HEK293 (cell line): Measurements from ENCODE around the gene PGPEP1.

Experiments
- CTCF ChIA-PET: fragments of 350-600 bp; formaldehyde crosslinking; extraction: SDS; loops from one replicate; lab custom pipeline; 2021; ENCODE audit warnings: antibody characterized with exemption; lab: Yijun Ruan, JAX
- POLR2A ChIA-PET: fragments of 300-600 bp; formaldehyde crosslinking; extraction: SDS; loops from one replicate; lab custom pipeline; 2020; ENCODE audit warnings: antibody characterized with exemption, inconsistent platforms; lab: Yijun Ruan, JAX
- H3K27ac ChIP-seq: fragments of 200-500 bp; sonication (Bioruptor generic); 2 replicates; pipeline ENCODE4 v1.5.1; 2014; ENCODE audit warnings: low read depth, low read length, control low read depth, inconsistent platforms; ENCODE audit errors: extremely low read depth
- H3K36me3 ChIP-seq, 2 experiments: fragments of 200-500 bp in 1 of 2; sonication (Bioruptor generic) in 1 of 2; 1 replicate in 1 of 2; 2 replicates in 1 of 2; pipeline ENCODE4 v1.5.1; 2014 to 2017; ENCODE audit warnings: inconsistent platforms in 2 of 2, low read length in 2 of 2; ENCODE audit not compliant: control insufficient read depth in 2 of 2, insufficient read depth in 1 of 2
- H3K4me1 ChIP-seq: fragments of 200-500 bp; sonication (Bioruptor generic); 2 replicates; pipeline ENCODE4 v1.5.1; 2014; ENCODE audit warnings: mild to moderate bottlenecking, low read length, inconsistent platforms; ENCODE audit not compliant: control insufficient read depth, insufficient read depth
- H3K4me3 ChIP-seq: 2 replicates; pipeline ENCODE4 v1.5.1; 2011; ENCODE audit warnings: low read depth, mild to moderate bottlenecking, control low read depth, low read length, moderate library complexity
- H3K9me3 ChIP-seq: fragments of 200-500 bp; sonication (Bioruptor generic); 2 replicates; pipeline ENCODE4 v1.5.1; 2014; ENCODE audit warnings: low read depth, low read length, inconsistent platforms; ENCODE audit not compliant: control insufficient read depth, insufficient read depth
- HOXD13 ChIP-seq: sonication (generic); formaldehyde crosslinking; IDR thresholded peaks from 2 replicates; pipeline ENCODE4 v1.8.0; 2022; ENCODE audit warnings: missing genetic modification reagents, borderline replicate concordance
- KLF7 ChIP-seq: fragments of 450-650 bp; formaldehyde crosslinking; IDR thresholded peaks from 2 replicates; pipeline ENCODE4 v1.5.1; 2016; ENCODE audit warnings: missing biosample characterization, missing genetic modification characterization, borderline replicate concordance
- KLF8 ChIP-seq: fragments of 450-650 bp; formaldehyde crosslinking; IDR thresholded peaks from 2 replicates; pipeline ENCODE4 v1.5.1; 2016; ENCODE audit warnings: missing biosample characterization, missing genetic modification characterization
- OSR2 ChIP-seq: fragments of 450-650 bp; formaldehyde crosslinking; IDR thresholded peaks from 2 replicates; pipeline ENCODE4 v1.5.1; 2016; ENCODE audit warnings: missing biosample characterization, missing genetic modification characterization
- SP2 ChIP-seq: fragments of 450-650 bp; formaldehyde crosslinking; IDR thresholded peaks from 2 replicates; pipeline ENCODE4 v1.5.1; 2016; ENCODE audit warnings: missing biosample characterization, missing genetic modification characterization
- TRIM28 ChIP-seq: IDR thresholded peaks from 2 replicates; pipeline ENCODE4 v1.6.1; 2011; ENCODE audit warnings: low read length, control low read depth, borderline replicate concordance
- YY2 ChIP-seq: fragments of 450-650 bp; formaldehyde crosslinking; IDR thresholded peaks from 2 replicates; pipeline ENCODE4 v1.5.1; 2016; ENCODE audit warnings: missing biosample characterization, missing genetic modification characterization
- ZBTB21 ChIP-seq: fragments of 450-650 bp; formaldehyde crosslinking; IDR thresholded peaks from 2 replicates; pipeline ENCODE4 v1.5.1; 2017; ENCODE audit warnings: missing biosample characterization, missing genetic modification characterization
- ZFP41 ChIP-seq: fragments of 450-650 bp; formaldehyde crosslinking; IDR thresholded peaks from 2 replicates; pipeline ENCODE4 v1.5.1; 2016; ENCODE audit warnings: missing biosample characterization, missing genetic modification characterization, borderline replicate concordance
- ZNF138 ChIP-seq: fragments of 450-650 bp; formaldehyde crosslinking; IDR thresholded peaks from 2 replicates; pipeline ENCODE4 v1.5.1; 2016; ENCODE audit warnings: missing biosample characterization, missing genetic modification characterization, borderline replicate concordance
- ZNF16 ChIP-seq: fragments of 450-650 bp; formaldehyde crosslinking; IDR thresholded peaks from 2 replicates; pipeline ENCODE4 v1.5.1; 2016; ENCODE audit warnings: low read depth, missing biosample characterization, missing genetic modification characterization
- ZNF202 ChIP-seq: fragments of 450-650 bp; formaldehyde crosslinking; IDR thresholded peaks from 2 replicates; pipeline ENCODE4 v1.5.1; 2016; ENCODE audit warnings: missing biosample characterization, missing genetic modification characterization, borderline replicate concordance
- ZNF211 ChIP-seq: fragments of 450-650 bp; formaldehyde crosslinking; IDR thresholded peaks from 2 replicates; pipeline ENCODE4 v1.5.1; 2016; ENCODE audit warnings: low read depth, missing biosample characterization, missing genetic modification characterization
- ZNF426 ChIP-seq: fragments of 450-650 bp; formaldehyde crosslinking; IDR thresholded peaks from 2 replicates; pipeline ENCODE4 v1.5.1; 2017; ENCODE audit warnings: missing biosample characterization, missing genetic modification characterization, mild to moderate bottlenecking, inconsistent platforms, moderate library complexity
- ZNF654 ChIP-seq: fragments of 450-650 bp; formaldehyde crosslinking; IDR thresholded peaks from 2 replicates; pipeline ENCODE4 v1.5.1; 2016; ENCODE audit warnings: low read depth, missing biosample characterization, missing genetic modification characterization
- ZNF792 ChIP-seq: fragments of 450-650 bp; formaldehyde crosslinking; IDR thresholded peaks from 2 replicates; pipeline ENCODE4 v1.5.1; 2016; ENCODE audit warnings: missing biosample characterization, missing genetic modification characterization
- ZNF843 ChIP-seq: fragments of 450-650 bp; formaldehyde crosslinking; IDR thresholded peaks from 2 replicates; pipeline ENCODE4 v1.5.1; 2016; ENCODE audit warnings: missing biosample characterization, missing genetic modification characterization
- TF ChIP-seq, protein P1 (sequence below): fragments of 450-650 bp; formaldehyde crosslinking; IDR thresholded peaks from 2 replicates; pipeline ENCODE4 v1.5.1; 2017; ENCODE audit warnings: missing biosample characterization, missing genetic modification characterization
- TF ChIP-seq, protein P2 (sequence below): fragments of 450-650 bp; formaldehyde crosslinking; IDR thresholded peaks from 2 replicates; pipeline ENCODE4 v1.5.1; 2016; ENCODE audit warnings: missing biosample characterization, missing genetic modification characterization
- TF ChIP-seq, protein P3 (sequence below): fragments of 450-650 bp; formaldehyde crosslinking; IDR thresholded peaks from 2 replicates; pipeline ENCODE4 v1.5.1; 2016; ENCODE audit warnings: missing biosample characterization, missing genetic modification characterization, borderline replicate concordance
- TF ChIP-seq, protein P4 (sequence below): fragments of 450-650 bp; formaldehyde crosslinking; optimal IDR thresholded peaks from 2 replicates; pipeline ENCODE3; 2016; ENCODE audit warnings: missing biosample characterization, mild to moderate bottlenecking, missing genetic modification characterization
- TF ChIP-seq, protein P5 (sequence below): fragments of 450-650 bp; IDR thresholded peaks from 2 replicates; pipeline ENCODE4 v1.5.1; 2018; ENCODE audit warnings: missing biosample characterization, mild to moderate bottlenecking, missing genetic modification characterization
- TF ChIP-seq, protein P6 (sequence below): fragments of 450-650 bp; formaldehyde crosslinking; IDR thresholded peaks from 2 replicates; pipeline ENCODE4 v1.5.1; 2016; ENCODE audit warnings: missing biosample characterization, missing genetic modification characterization

Gene PGPEP1

DNA sequence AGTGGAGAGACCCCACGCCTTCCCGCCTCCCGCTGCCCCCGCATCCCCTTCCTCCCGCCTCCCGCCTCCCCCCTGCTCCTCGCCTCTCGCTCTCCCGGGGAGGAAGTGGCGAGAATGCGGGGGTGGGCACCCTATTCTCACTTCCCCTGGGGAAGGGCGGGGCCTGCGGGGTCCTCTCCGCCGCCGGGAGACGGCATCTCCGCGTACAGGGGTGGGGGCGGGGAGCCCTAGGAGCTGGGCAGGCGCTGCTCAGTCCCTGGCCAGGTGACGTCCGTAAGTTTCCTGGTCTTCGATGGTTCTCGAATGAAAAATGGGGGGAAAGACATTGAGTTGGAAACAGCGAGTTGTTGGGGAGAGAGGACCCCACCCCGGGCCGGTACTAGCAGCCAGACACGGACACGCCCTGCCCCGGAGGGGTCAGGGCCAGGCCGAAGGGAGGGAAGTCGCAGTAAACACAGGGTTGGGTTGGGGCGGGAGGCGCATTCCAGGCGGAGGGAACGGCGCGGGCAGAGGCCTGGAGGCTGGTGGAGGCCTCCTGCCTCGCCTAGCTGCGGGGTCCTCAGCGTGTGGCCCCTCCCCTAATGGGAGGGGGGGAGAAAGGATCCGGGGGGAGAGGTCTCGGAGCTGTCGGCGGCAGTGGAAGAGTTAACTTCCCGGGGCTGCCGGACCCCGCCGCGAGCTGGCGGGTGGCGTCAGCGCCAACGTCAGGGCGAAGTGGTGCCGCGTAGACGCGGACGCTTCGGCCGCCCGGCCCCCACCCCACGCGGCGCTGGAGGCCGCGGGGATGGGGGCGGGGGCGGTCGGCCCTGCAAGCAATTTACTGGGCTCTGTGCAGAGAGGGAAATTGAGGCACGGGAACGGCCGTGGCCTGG, 48.6 kb upstream of the PGPEP1 start:
- no peaks in the 10 kb centered on the region for H3K36me3 ChIP-seq
- CTCF ChIA-PET, result interaction anchor here (1.0 to 2.8 kb wide), 5 partner anchors 10 to 96 kb away, joined by 3 to 22 read pairs (median 6); partner anchors contain the start of gene JUND
- peak overlapping the region; percentile 49 for H3K4me3 ChIP-seq
- peak overlapping the region; percentile 58 for H3K27ac ChIP-seq
- POLR2A ChIA-PET, result interaction anchor here (0.9 to 3.6 kb wide), 8 partner anchors 11 to 143 kb away, joined by 3 to 184 read pairs (median 9); partner anchors contain the start of genes JUND and LSM4
- H3K9me3 ChIP-seq, result no peaks in the 10 kb centered on the region
- H3K4me1 ChIP-seq, result peaks cover 2% of the 10 kb centered on the region; the same call in 1 of the 2 replicates
- TF ChIP-seq TRIM28 (peak; percentile 60; the same call in 1 of the 2 replicates), YY2 (tag by site-specific recombination) (0 out of 2 replicates have a peak, but pooled peaks have one; percentile 25), ZNF843 (tag by site-specific recombination) (no peak), ZNF792 (tag by site-specific recombination) (peak; percentile 87; the same call in 1 of the 2 replicates), SP2 (tag by site-specific recombination) (peak; percentile 79), ZNF202 (tag by site-specific recombination) (no peak), ZNF138 (no peak), KLF8 (tag by site-specific recombination) (peak; percentile 89), KLF7 (tag by site-specific recombination) (peak; percentile 98), ZNF16 (tag by site-specific recombination) (no peak), ZNF654 (tag by site-specific recombination) (no peak), OSR2 (no peak), HOXD13 (CRISPR knock-in tag) (no peak), ZBTB21 (tag by site-specific recombination) (peak; percentile 93), ZNF211 (tag by site-specific recombination) (no peak), ZFP41 (tag by site-specific recombination) (no peak), ZNF426 (tag by site-specific recombination) (no peak)
- TF ChIP-seq, protein P1, sequence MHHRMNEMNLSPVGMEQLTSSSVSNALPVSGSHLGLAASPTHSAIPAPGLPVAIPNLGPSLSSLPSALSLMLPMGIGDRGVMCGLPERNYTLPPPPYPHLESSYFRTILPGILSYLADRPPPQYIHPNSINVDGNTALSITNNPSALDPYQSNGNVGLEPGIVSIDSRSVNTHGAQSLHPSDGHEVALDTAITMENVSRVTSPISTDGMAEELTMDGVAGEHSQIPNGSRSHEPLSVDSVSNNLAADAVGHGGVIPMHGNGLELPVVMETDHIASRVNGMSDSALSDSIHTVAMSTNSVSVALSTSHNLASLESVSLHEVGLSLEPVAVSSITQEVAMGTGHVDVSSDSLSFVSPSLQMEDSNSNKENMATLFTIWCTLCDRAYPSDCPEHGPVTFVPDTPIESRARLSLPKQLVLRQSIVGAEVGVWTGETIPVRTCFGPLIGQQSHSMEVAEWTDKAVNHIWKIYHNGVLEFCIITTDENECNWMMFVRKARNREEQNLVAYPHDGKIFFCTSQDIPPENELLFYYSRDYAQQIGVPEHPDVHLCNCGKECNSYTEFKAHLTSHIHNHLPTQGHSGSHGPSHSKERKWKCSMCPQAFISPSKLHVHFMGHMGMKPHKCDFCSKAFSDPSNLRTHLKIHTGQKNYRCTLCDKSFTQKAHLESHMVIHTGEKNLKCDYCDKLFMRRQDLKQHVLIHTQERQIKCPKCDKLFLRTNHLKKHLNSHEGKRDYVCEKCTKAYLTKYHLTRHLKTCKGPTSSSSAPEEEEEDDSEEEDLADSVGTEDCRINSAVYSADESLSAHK (tag by site-specific recombination), result no peak
- TF ChIP-seq, protein P2, sequence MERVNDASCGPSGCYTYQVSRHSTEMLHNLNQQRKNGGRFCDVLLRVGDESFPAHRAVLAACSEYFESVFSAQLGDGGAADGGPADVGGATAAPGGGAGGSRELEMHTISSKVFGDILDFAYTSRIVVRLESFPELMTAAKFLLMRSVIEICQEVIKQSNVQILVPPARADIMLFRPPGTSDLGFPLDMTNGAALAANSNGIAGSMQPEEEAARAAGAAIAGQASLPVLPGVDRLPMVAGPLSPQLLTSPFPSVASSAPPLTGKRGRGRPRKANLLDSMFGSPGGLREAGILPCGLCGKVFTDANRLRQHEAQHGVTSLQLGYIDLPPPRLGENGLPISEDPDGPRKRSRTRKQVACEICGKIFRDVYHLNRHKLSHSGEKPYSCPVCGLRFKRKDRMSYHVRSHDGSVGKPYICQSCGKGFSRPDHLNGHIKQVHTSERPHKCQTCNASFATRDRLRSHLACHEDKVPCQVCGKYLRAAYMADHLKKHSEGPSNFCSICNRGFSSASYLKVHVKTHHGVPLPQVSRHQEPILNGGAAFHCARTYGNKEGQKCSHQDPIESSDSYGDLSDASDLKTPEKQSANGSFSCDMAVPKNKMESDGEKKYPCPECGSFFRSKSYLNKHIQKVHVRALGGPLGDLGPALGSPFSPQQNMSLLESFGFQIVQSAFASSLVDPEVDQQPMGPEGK, result peak; percentile 89
- TF ChIP-seq, protein P3, sequence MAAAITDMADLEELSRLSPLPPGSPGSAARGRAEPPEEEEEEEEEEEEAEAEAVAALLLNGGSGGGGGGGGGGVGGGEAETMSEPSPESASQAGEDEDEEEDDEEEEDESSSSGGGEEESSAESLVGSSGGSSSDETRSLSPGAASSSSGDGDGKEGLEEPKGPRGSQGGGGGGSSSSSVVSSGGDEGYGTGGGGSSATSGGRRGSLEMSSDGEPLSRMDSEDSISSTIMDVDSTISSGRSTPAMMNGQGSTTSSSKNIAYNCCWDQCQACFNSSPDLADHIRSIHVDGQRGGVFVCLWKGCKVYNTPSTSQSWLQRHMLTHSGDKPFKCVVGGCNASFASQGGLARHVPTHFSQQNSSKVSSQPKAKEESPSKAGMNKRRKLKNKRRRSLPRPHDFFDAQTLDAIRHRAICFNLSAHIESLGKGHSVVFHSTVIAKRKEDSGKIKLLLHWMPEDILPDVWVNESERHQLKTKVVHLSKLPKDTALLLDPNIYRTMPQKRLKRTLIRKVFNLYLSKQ (tag by site-specific recombination), result no peak
- TF ChIP-seq, protein P4, sequence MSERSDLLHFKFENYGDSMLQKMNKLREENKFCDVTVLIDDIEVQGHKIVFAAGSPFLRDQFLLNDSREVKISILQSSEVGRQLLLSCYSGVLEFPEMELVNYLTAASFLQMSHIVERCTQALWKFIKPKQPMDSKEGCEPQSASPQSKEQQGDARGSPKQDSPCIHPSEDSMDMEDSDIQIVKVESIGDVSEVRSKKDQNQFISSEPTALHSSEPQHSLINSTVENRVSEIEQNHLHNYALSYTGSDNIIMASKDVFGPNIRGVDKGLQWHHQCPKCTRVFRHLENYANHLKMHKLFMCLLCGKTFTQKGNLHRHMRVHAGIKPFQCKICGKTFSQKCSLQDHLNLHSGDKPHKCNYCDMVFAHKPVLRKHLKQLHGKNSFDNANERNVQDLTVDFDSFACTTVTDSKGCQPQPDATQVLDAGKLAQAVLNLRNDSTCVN, result peak; percentile 68
- TF ChIP-seq, protein P5, sequence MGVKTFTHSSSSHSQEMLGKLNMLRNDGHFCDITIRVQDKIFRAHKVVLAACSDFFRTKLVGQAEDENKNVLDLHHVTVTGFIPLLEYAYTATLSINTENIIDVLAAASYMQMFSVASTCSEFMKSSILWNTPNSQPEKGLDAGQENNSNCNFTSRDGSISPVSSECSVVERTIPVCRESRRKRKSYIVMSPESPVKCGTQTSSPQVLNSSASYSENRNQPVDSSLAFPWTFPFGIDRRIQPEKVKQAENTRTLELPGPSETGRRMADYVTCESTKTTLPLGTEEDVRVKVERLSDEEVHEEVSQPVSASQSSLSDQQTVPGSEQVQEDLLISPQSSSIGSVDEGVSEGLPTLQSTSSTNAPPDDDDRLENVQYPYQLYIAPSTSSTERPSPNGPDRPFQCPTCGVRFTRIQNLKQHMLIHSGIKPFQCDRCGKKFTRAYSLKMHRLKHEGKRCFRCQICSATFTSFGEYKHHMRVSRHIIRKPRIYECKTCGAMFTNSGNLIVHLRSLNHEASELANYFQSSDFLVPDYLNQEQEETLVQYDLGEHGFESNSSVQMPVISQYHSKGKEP, result no peak; the same call in 1 of the 2 replicates
- TF ChIP-seq, protein P6, sequence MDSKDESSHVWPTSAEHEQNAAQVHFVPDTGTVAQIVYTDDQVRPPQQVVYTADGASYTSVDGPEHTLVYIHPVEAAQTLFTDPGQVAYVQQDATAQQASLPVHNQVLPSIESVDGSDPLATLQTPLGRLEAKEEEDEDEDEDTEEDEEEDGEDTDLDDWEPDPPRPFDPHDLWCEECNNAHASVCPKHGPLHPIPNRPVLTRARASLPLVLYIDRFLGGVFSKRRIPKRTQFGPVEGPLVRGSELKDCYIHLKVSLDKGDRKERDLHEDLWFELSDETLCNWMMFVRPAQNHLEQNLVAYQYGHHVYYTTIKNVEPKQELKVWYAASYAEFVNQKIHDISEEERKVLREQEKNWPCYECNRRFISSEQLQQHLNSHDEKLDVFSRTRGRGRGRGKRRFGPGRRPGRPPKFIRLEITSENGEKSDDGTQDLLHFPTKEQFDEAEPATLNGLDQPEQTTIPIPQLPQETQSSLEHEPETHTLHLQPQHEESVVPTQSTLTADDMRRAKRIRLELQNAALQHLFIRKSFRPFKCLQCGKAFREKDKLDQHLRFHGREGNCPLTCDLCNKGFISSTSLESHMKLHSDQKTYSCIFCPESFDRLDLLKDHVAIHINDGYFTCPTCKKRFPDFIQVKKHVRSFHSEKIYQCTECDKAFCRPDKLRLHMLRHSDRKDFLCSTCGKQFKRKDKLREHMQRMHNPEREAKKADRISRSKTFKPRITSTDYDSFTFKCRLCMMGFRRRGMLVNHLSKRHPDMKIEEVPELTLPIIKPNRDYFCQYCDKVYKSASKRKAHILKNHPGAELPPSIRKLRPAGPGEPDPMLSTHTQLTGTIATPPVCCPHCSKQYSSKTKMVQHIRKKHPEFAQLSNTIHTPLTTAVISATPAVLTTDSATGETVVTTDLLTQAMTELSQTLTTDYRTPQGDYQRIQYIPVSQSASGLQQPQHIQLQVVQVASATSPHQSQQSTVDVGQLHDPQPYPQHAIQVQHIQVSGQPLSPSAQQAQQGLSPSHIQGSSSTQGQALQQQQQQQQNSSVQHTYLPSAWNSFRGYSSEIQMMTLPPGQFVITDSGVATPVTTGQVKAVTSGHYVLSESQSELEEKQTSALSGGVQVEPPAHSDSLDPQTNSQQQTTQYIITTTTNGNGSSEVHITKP (tag by site-specific recombination), result peak; percentile 93
